HG02973 (cell line): Measurements from ENCODE around the gene SLC6A17.
A peak's percentile ranks its signal among the peaks of the same experiment; 100 is the strongest.

ENCODE experiments used
- ATAC-seq: cut with Tn5 transposase; IDR thresholded peaks from one replicate; pipeline ENCODE4 v1.9.1; 2021; ENCODE audit warnings: moderate library complexity; ENCODE audit not compliant: unreplicated experiment

SLC6A17 gene

GRCh38 chr1:110173466-110174105, 23.3 kb downstream of the SLC6A17 start:
- no peak for ATAC-seq

- ATAC-seq: no peak
Observed at GRCh38 chr1:110174961-110175360, 24.7 kb downstream of the SLC6A17 start.

- ATAC-seq: no peak
Observed at GRCh38 chr1:110176299-110176956, 26.1 kb downstream of the SLC6A17 start.

GRCh38 chr1:110177775-110178174, 27.5 kb downstream of the SLC6A17 start:
- no peak for ATAC-seq

- ATAC-seq: no peak
Observed at GRCh38 chr1:110183642-110184167, 33.4 kb downstream of the SLC6A17 start.

GRCh38 chr1:110184446-110184845, 34.2 kb downstream of the SLC6A17 start:
- ATAC-seq: no peak

- ATAC-seq: no peak
Observed at GRCh38 chr1:110185181-110185580, 34.9 kb downstream of the SLC6A17 start.

- ATAC-seq: no peak
Observed at GRCh38 chr1:110186558-110186957, 36.3 kb downstream of the SLC6A17 start.

GRCh38 chr1:110187139-110187890, 37.0 kb downstream of the SLC6A17 start:
- no peak for ATAC-seq

GRCh38 chr1:110188035-110188618, 37.8 kb downstream of the SLC6A17 start:
- no peak for ATAC-seq

GRCh38 chr1:110189181-110189580, 38.9 kb downstream of the SLC6A17 start:
- ATAC-seq: no peak

GRCh38 chr1:110190282-110190929, 40.1 kb downstream of the SLC6A17 start:
- no peak for ATAC-seq

GRCh38 chr1:110192541-110192940, 42.2 kb downstream of the SLC6A17 start:
- no peak for ATAC-seq

- ATAC-seq: no peak
Observed at GRCh38 chr1:110195196-110195595, 44.9 kb downstream of the SLC6A17 start.

- peak; percentile 63 for ATAC-seq
Observed at GRCh38 chr1:110196917-110197765, 46.8 kb downstream of the SLC6A17 start.

- ATAC-seq: no peak
Observed at GRCh38 chr1:110197905-110198629, 47.8 kb downstream of the SLC6A17 start.

- ATAC-seq: no peak
Observed at GRCh38 chr1:110198746-110199145, 48.5 kb downstream of the SLC6A17 start.

- ATAC-seq: no peak
Observed at GRCh38 chr1:110200190-110200589, 49.9 kb downstream of the SLC6A17 start.

GRCh38 chr1:110200666-110201065, 50.4 kb downstream of the SLC6A17 start:
- no peak for ATAC-seq
